Measurements from ENCODE around the gene BACH2.

DNA sequence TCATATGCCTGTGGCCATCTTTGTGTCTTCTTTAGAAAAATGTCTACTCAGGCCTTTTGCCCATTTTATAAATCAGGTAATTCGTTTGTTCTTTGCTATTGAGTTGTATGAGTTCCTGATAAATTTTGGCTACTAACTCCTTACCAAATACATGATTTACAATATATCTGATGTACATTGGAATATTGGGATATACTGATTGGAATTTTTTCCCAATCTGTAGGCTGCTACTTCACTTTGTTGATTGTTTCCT, 39.2 kb downstream of the BACH2 start:
- TF ChIP-seq, protein P1, sequence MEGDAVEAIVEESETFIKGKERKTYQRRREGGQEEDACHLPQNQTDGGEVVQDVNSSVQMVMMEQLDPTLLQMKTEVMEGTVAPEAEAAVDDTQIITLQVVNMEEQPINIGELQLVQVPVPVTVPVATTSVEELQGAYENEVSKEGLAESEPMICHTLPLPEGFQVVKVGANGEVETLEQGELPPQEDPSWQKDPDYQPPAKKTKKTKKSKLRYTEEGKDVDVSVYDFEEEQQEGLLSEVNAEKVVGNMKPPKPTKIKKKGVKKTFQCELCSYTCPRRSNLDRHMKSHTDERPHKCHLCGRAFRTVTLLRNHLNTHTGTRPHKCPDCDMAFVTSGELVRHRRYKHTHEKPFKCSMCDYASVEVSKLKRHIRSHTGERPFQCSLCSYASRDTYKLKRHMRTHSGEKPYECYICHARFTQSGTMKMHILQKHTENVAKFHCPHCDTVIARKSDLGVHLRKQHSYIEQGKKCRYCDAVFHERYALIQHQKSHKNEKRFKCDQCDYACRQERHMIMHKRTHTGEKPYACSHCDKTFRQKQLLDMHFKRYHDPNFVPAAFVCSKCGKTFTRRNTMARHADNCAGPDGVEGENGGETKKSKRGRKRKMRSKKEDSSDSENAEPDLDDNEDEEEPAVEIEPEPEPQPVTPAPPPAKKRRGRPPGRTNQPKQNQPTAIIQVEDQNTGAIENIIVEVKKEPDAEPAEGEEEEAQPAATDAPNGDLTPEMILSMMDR (conservative IDR thresholded peaks at IDR 0.05; ENCODE audit: low read depth in 2 of 2), result no peak
- TF ChIP-seq EZH2 (IDR thresholded peaks at IDR 0.05; ENCODE audit: low read depth, unreplicated experiment), result no peak
- no peak for TF ChIP-seq ZNF114 (CRISPR knock-in tag; IDR thresholded peaks at IDR 0.05)
- TF ChIP-seq POLR2AphosphoS5 (IDR thresholded peaks at IDR 0.05; ENCODE audit: low read depth), result no peak
- no peak for TF ChIP-seq CREB1 (CRISPR knock-in tag; IDR thresholded peaks at IDR 0.05; ENCODE audit: low read depth)
- TF ChIP-seq EZH2phosphoT487 (IDR thresholded peaks at IDR 0.05; ENCODE audit: unreplicated experiment), result no peak
- TF ChIP-seq, protein P2, sequence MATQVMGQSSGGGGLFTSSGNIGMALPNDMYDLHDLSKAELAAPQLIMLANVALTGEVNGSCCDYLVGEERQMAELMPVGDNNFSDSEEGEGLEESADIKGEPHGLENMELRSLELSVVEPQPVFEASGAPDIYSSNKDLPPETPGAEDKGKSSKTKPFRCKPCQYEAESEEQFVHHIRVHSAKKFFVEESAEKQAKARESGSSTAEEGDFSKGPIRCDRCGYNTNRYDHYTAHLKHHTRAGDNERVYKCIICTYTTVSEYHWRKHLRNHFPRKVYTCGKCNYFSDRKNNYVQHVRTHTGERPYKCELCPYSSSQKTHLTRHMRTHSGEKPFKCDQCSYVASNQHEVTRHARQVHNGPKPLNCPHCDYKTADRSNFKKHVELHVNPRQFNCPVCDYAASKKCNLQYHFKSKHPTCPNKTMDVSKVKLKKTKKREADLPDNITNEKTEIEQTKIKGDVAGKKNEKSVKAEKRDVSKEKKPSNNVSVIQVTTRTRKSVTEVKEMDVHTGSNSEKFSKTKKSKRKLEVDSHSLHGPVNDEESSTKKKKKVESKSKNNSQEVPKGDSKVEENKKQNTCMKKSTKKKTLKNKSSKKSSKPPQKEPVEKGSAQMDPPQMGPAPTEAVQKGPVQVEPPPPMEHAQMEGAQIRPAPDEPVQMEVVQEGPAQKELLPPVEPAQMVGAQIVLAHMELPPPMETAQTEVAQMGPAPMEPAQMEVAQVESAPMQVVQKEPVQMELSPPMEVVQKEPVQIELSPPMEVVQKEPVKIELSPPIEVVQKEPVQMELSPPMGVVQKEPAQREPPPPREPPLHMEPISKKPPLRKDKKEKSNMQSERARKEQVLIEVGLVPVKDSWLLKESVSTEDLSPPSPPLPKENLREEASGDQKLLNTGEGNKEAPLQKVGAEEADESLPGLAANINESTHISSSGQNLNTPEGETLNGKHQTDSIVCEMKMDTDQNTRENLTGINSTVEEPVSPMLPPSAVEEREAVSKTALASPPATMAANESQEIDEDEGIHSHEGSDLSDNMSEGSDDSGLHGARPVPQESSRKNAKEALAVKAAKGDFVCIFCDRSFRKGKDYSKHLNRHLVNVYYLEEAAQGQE (IDR thresholded peaks at IDR 0.05; ENCODE audit: unreplicated experiment), result no peak

All from GM23338 (cell line).